Measurements from ENCODE around the gene RMDN2.
A peak's percentile ranks its signal among the peaks of the same experiment; 100 is the strongest.

Gene RMDN2

DNA sequence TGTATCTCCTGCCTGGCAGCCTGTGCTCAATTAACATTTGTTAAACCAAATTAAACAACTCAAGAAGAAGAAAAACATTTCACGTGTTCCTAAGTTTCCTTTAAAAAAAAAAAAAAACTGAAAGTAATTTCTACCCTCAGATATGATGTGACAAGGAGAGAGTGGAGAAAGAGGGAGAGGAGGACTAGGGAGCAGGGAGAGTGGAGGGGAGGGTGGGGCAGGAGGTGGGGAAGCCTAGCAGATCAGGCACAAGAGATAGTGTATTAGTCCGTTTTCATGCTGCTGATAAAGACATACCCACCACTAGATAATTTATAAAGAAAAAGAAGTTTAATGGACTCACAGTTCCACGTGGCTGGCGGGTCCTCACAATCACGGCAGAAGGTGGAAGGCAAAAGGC, 104.4 kb downstream of the RMDN2 start:
- no peak for ATAC-seq
- Mint-ChIP-seq H3K27ac (no peak overlapping the region), H3K4me1 (peaks cover 5% of the 10 kb centered on the region), H3K36me3 (no peaks in the 10 kb centered on the region), H3K4me3 (no peak overlapping the region), H3K9me3 (no peaks in the 10 kb centered on the region)
- DNase-seq (ENCODE audit: low spot score in 2 of 2) = no peak

DNA sequence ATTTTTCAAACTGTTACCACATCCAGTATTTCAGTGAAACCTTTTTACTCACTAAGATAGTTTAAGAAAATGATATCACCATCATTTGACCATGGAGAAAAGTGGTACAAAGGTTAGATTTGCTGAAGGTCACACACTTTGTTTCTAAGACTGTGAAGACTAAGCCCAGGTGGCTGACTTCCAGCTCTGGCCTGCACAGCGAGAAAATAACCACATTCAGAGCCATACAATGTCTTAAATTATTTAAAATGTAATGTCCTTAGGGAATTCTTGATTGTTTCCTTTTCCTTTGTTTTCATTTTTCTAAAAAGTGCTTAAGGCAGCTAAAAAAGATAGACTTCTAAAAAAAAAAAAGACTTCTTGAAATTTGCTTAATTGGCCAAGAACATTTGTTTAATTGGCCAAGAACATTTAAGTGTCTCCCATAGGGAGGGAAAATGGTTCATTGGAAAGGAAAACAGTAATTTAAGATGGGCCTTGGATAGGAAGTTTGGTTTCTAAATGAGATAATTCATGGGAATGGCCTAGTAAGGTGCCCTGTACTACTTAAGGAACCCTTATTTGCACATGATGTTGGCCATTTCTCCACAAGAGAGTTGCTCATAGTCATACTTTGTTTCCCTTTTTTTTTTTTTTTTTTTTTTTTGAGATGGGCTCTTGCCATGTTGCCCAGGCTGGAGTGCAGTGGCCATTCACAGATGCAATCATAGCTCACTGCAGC, 105.7 kb downstream of the RMDN2 start:
- Mint-ChIP-seq H3K36me3 (no peaks in the 10 kb centered on the region), H3K4me3 (no peak overlapping the region), H3K4me1 (peaks cover 5% of the 10 kb centered on the region), H3K27ac (no peak overlapping the region), H3K9me3 (no peaks in the 10 kb centered on the region)
- DNase-seq (ENCODE audit: low spot score in 2 of 2) (no peak), ATAC-seq (no peak)

DNA sequence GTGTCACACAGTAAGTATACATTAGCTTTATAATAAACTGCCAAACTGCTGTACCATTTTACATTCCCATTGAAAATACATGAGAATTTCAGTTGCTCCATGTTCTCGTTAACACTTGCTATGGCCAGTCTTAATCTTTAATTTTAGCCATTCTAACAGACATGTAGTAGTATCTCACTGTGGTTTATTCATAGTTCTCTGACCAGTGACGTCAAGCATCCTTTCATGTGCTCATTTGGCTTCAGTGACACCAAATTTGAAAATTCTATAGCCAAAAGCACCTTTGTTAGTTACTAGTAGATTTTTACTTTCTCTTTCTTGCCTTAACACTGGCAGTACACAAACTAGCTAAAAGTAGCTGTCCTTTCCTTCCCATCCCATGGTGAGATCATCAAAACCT, 107.9 kb downstream of the RMDN2 start:
- H3K36me3 Mint-ChIP-seq = peaks cover 3% of the 10 kb centered on the region
- H3K4me3 Mint-ChIP-seq = no peak overlapping the region

DNA sequence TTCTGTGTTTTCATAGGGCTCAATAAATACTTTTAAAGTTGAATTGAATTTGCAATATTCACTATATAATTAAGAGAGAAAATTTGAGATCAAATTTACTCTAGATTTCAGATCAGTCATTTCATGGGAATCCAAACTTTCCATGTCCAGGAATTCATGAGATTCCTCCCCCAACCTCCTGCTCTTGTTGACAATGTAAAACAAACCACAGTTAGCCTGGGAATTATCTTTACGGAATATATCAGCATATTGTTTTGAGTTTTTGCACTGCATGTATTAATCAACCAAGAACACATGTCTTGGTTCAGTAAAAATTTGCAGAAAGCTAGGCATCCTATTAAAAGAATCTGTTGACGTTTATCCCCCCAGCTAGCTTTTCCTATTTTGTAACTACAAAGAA, 108.6 kb downstream of the RMDN2 start:
- Mint-ChIP-seq H3K9me3 (no peaks in the 10 kb centered on the region), H3K4me3 (no peak overlapping the region), H3K4me1 (peaks cover 26% of the 10 kb centered on the region), H3K36me3 (peaks cover 6% of the 10 kb centered on the region), H3K27ac (no peak overlapping the region)
- no peak for ATAC-seq
- no peak for DNase-seq (ENCODE audit: low spot score in 2 of 2)

More for the DNA sequence above, 107.9 kb downstream of the RMDN2 start:
- ATAC-seq (no peak), DNase-seq (ENCODE audit: low spot score in 2 of 2) (no peak)
- Mint-ChIP-seq H3K4me1 (peaks cover 20% of the 10 kb centered on the region), H3K27ac (no peak overlapping the region), H3K9me3 (no peaks in the 10 kb centered on the region)

DNA sequence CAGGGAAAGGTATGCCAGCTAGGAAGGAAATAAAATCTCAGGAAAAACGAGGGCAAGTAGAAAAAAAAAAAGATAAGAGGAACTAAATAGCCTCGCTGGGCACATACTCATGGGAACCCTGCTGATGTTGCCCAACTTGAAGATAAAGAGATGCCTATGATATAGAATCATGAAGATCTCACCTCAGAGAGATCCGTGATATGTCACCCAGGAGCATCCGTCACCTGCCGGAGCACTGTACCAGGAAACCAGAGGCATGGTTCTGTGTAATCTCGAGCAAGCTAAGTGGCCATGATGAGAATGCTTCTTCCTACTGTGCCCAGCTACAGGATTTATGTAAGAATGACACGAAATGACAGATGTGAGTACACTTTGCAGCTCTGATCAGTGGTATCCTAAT, 110.9 kb downstream of the RMDN2 start:
- H3K4me3 Mint-ChIP-seq = no peak overlapping the region
- H3K36me3 Mint-ChIP-seq = peaks cover 6% of the 10 kb centered on the region
- no peak overlapping the region for H3K27ac Mint-ChIP-seq
- H3K9me3 Mint-ChIP-seq = no peaks in the 10 kb centered on the region
- DNase-seq (ENCODE audit: low spot score in 2 of 2) (no peak), ATAC-seq (no peak)
- peaks cover 26% of the 10 kb centered on the region for H3K4me1 Mint-ChIP-seq

- peak overlapping the region; percentile 92 for H3K27ac Mint-ChIP-seq
- H3K9me3 Mint-ChIP-seq = no peaks in the 10 kb centered on the region
- H3K36me3 Mint-ChIP-seq = peaks cover 6% of the 10 kb centered on the region
- ATAC-seq (peak; percentile 50), DNase-seq (ENCODE audit: low spot score in 2 of 2) (no peak)
- peak overlapping the region; percentile 82 for H3K4me3 Mint-ChIP-seq
- peaks cover 26% of the 10 kb centered on the region for H3K4me1 Mint-ChIP-seq
Observed at GRCh38 chr2:38037325-38037724, 112.2 kb downstream of the RMDN2 start.

DNA sequence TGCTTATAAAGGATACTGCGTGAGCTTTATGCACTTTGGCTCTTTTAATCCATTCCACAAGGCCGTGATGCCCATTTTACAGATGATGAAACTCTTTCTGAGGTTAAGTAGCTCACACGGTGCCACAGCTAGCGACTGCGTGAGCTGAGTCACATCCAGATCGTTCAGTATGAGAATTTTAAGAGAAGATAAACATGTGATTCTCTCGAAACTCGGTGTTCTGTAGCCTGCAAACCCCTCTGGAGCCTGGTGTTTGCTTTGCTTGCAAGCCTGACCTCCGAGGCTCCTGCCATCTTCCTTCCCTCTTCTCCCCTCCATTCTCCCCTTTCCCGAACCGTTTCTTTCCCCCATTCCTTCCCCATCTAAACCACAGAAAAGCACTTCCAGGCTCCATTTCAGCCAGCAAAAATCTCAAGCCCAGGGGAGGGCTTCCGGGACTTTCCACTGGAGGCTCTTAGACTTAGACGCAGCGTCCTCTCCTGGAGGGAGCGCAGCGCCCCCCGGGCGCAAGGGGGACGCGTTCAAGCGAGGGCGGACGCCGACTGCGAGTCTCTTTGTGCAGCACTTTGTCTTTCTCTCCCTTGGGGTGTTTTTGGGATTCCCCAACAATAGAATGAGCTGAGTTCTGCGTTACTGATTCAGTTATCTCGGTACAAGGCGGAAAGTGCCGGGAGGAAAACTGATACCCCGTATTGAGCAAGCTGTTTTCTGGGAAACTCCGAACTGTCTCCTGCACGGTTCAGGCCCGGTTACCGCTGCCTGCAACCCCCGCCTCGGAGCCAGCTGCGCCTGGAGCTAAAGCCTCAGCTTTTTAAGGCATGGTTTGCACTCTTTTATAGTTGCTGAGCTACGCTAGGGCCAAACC, 112.9 kb downstream of the RMDN2 start:
- Mint-ChIP-seq H3K9me3 (no peaks in the 10 kb centered on the region), H3K27ac (peak overlapping the region; percentile 92), H3K4me3 (peak overlapping the region; percentile 82), H3K36me3 (peaks cover 6% of the 10 kb centered on the region), H3K4me1 (peaks cover 25% of the 10 kb centered on the region)
- DNase-seq (ENCODE audit: low spot score in 2 of 2) (peak in 1 of 2 donors; percentile 77), ATAC-seq (peak; percentile 94)

DNA sequence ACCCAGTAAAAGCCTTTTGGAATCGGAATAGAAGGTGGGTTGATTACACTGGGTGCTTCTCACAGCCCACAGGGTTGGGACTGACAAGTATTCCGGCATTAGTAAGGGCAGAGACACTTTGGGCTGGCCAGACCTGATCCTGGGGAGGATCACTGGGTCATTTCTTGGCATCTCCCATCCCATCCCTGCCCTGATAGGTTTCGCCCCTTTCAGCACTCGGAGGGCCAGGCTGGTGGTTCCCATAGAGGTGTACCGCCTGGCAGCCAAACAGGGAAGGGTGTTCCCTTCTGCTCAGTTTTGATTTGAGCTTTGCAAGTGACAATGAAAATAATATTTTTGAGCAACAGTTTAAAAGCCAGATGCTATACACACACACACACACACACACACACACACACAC, 113.6 kb downstream of the RMDN2 start:
- Mint-ChIP-seq H3K27ac (peak overlapping the region; percentile 92), H3K9me3 (no peaks in the 10 kb centered on the region), H3K4me3 (peak overlapping the region; percentile 82), H3K4me1 (peaks cover 21% of the 10 kb centered on the region), H3K36me3 (peaks cover 6% of the 10 kb centered on the region)
- ATAC-seq (no peak), DNase-seq (ENCODE audit: low spot score in 2 of 2) (no peak)

GRCh38 chr2:38039121-38039910, 114.2 kb downstream of the RMDN2 start:
- peaks cover 6% of the 10 kb centered on the region for H3K36me3 Mint-ChIP-seq
- no peaks in the 10 kb centered on the region for H3K9me3 Mint-ChIP-seq
- no peak overlapping the region for H3K27ac Mint-ChIP-seq
- no peak for DNase-seq (ENCODE audit: low spot score in 2 of 2)
- no peak for ATAC-seq
- no peak overlapping the region for H3K4me3 Mint-ChIP-seq
- H3K4me1 Mint-ChIP-seq = peaks cover 21% of the 10 kb centered on the region

GRCh38 chr2:38045811-38046210, 120.7 kb downstream of the RMDN2 start:
- ATAC-seq (no peak), DNase-seq (ENCODE audit: low spot score in 2 of 2) (no peak)
- Mint-ChIP-seq H3K4me3 (no peak overlapping the region), H3K27ac (no peak overlapping the region), H3K36me3 (no peaks in the 10 kb centered on the region), H3K9me3 (no peaks in the 10 kb centered on the region), H3K4me1 (no peaks in the 10 kb centered on the region)

DNA sequence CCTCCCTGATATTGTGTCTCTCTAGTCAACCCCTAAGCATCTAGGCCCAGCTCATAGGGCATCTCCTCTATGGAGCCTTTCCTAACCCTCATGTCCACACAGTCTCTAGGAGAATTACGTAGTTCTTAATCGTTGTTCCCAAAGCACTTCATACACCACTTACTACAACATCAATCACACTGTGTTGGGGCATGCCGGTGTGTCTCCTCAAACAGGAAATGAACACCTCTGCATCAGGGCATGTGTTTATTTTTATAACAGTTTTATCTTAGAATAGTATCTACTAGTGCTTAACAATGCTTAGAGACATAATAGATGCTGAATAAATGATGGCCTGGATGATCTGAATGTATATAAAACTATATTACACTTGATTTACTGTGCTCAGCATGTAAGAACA, 131.1 kb downstream of the RMDN2 start:
- H3K4me3 Mint-ChIP-seq = no peak overlapping the region
- DNase-seq (ENCODE audit: low spot score in 2 of 2) = no peak
- no peak for ATAC-seq
- no peak overlapping the region for H3K27ac Mint-ChIP-seq
- no peaks in the 10 kb centered on the region for H3K9me3 Mint-ChIP-seq
- no peaks in the 10 kb centered on the region for H3K4me1 Mint-ChIP-seq
- no peaks in the 10 kb centered on the region for H3K36me3 Mint-ChIP-seq

- H3K4me3 Mint-ChIP-seq = no peak overlapping the region
Observed at GRCh38 chr2:38057651-38058410, 132.7 kb downstream of the RMDN2 start.

GRCh38 chr2:38060236-38061018, 135.3 kb downstream of the RMDN2 start:
- Mint-ChIP-seq H3K9me3 (no peaks in the 10 kb centered on the region), H3K36me3 (peaks cover 6% of the 10 kb centered on the region), H3K4me1 (no peaks in the 10 kb centered on the region), H3K4me3 (no peak overlapping the region), H3K27ac (no peak overlapping the region)
- ATAC-seq (no peak), DNase-seq (ENCODE audit: low spot score in 2 of 2) (no peak)

More at GRCh38 chr2:38057651-38058410, 132.7 kb downstream of the RMDN2 start:
- ATAC-seq = peak; percentile 16
- no peaks in the 10 kb centered on the region for H3K9me3 Mint-ChIP-seq
- no peaks in the 10 kb centered on the region for H3K36me3 Mint-ChIP-seq
- no peak for DNase-seq (ENCODE audit: low spot score in 2 of 2)
- H3K27ac Mint-ChIP-seq = no peak overlapping the region
- H3K4me1 Mint-ChIP-seq = no peaks in the 10 kb centered on the region

GRCh38 chr2:38064801-38065501, 139.9 kb downstream of the RMDN2 start:
- Mint-ChIP-seq H3K36me3 (peaks cover 20% of the 10 kb centered on the region), H3K4me3 (no peak overlapping the region), H3K4me1 (no peaks in the 10 kb centered on the region), H3K27ac (no peak overlapping the region), H3K9me3 (no peaks in the 10 kb centered on the region)
- DNase-seq (ENCODE audit: low spot score in 2 of 2) (no peak), ATAC-seq (no peak)

All from stimulated activated effector memory CD8-positive, alpha-beta T cell treated with anti-CD3 and anti-CD28 coated beads, Interleukin-12 subunit alpha, Interleukin-12 subunit beta, amount 100 ng/mL, for 72 hours (primary cell).